HCT116 (cell line): ENCODE results near the gene ABTB1. TPM values are rescaled to one million over a fixed set of nuclear protein-coding genes. Genes with fewer than 3 reads are reported as not detected.

Experiments used
- ATAC-seq: fragments of 200-7000 bp; cut with Tn5 transposase; 2 replicates; pipeline ENCODE4 v1.9.1; 2020; ENCODE audit warnings: mild to moderate bottlenecking, moderate library complexity
- BruUV-seq: library from RNA; stranded (reverse); fragments of 400-500 nt; replicated peaks from 2 replicates; lab custom pipeline; 2021; lab: Mats Ljungman, UMichigan
- CTCF ChIA-PET: fragments of 300-600 bp; sonication (Branson Sonifier 250); formaldehyde crosslinking; loops from one replicate; lab custom pipeline; 2021; ENCODE audit warnings: antibody characterized with exemption; lab: Charles Lee
- POLR2A ChIA-PET: fragments of 300-600, 350-600 bp; sonication (Branson Sonifier 250); formaldehyde crosslinking; loops from one replicate; lab custom pipeline; 2021; ENCODE audit warnings: antibody characterized with exemption; lab: Charles Lee
- RAD21 ChIA-PET, 2 experiments: fragments of 300-600 bp; sonication (Branson Sonifier 250); formaldehyde crosslinking; loops; one replicate each; lab custom pipeline; 2023; ENCODE audit warnings: low total read pairs in 2 of 2; ENCODE audit not compliant: uncharacterized antibody in 2 of 2, unreplicated experiment in 2 of 2, low non-redundant PET in 1 of 2; lab: Charles Lee
- DNase-seq: peaks from one replicate; pipeline ENCODE4 v3.0.0-alpha.2; 2010; ENCODE audit warnings: low read depth, low spot score
- H2AFZ ChIP-seq: fragments of 200-600 bp; shearing (Covaris generic), sonication (generic); 2 replicates; pipeline ENCODE4 v1.6.1; 2017; ENCODE audit warnings: low read depth, mixed run types, mixed read lengths, antibody characterized with exemption, low read length; ENCODE audit not compliant: poor library complexity, severe bottlenecking
- H3K27ac ChIP-seq: 2 replicates; pipeline ENCODE4 v1.5.1; 2012; ENCODE audit warnings: low read depth, low read length
- H3K27me3 ChIP-seq: fragments of 200-600 bp; sonication (generic); 2 replicates; pipeline ENCODE4 v1.6.1; 2016; ENCODE audit warnings: mixed run types, low read length, mixed read lengths; ENCODE audit not compliant: insufficient read depth
- H3K36me3 ChIP-seq, 2 experiments: fragments of 200-500 bp in 1 of 2; fragments of 200-600 bp in 1 of 2; sonication (Bioruptor generic) in 1 of 2; sonication (generic) in 1 of 2; 2 replicates each; pipeline versions ENCODE4 v1.5.1 to v1.6.1; 2014 to 2016; ENCODE audit warnings: low read length in 2 of 2, inconsistent platforms in 1 of 2, mixed read lengths in 1 of 2, mixed run types in 1 of 2; ENCODE audit not compliant: insufficient read depth in 2 of 2, control insufficient read depth in 1 of 2
- H3K4me1 ChIP-seq, 2 experiments: fragments of 200-600 bp in 1 of 2; sonication (generic) in 1 of 2; 2 replicates each; pipeline versions ENCODE4 v1.5.1 to v1.6.1; 2012 to 2017; ENCODE audit warnings: low read length in 2 of 2, inconsistent platforms in 1 of 2, mild to moderate bottlenecking in 1 of 2, mixed read lengths in 1 of 2, mixed run types in 1 of 2, moderate library complexity in 1 of 2; ENCODE audit not compliant: insufficient read depth in 2 of 2, control insufficient read depth in 1 of 2
- H3K4me2 ChIP-seq: fragments of 200-600 bp; sonication (generic); 2 replicates; pipeline ENCODE4 v1.6.1; 2017; ENCODE audit warnings: mixed run types, low read length, mixed read lengths
- H3K4me3 ChIP-seq, 2 experiments: fragments of 200-600 bp in 1 of 2; sonication (generic) in 1 of 2; replicated peaks in 1 of 2; 2 replicates each; pipeline ENCODE4 v1.5.1; 2011 to 2016; ENCODE audit warnings: low read length in 2 of 2, control low read depth in 1 of 2, low read depth in 1 of 2, mild to moderate bottlenecking in 1 of 2, mixed read lengths in 1 of 2, mixed run types in 1 of 2
- H3K79me2 ChIP-seq: fragments of 200-600 bp; sonication (generic); 2 replicates; pipeline ENCODE4 v1.6.1; 2017; ENCODE audit warnings: mild to moderate bottlenecking, mixed run types, low read length, moderate library complexity, mixed read lengths; ENCODE audit not compliant: insufficient read depth
- H3K9ac ChIP-seq: fragments of 200-600 bp; sonication (generic); 2 replicates; pipeline ENCODE4 v1.6.1; 2016; ENCODE audit warnings: low read length, mixed read lengths
- H3K9me2 ChIP-seq: fragments of 200-600 bp; sonication (generic), shearing (Covaris generic); 2 replicates; pipeline ENCODE4 v1.6.1; 2017; ENCODE audit warnings: mixed run types, mild to moderate bottlenecking, moderate library complexity; ENCODE audit not compliant: insufficient read depth
- H3K9me3 ChIP-seq, 2 experiments: fragments of 200-500 bp in 1 of 2; fragments of 200-600 bp in 1 of 2; sonication (Bioruptor generic) in 1 of 2; sonication (generic) in 1 of 2; 2 replicates each; pipeline ENCODE4 v1.6.1; 2014 to 2017; ENCODE audit warnings: low read length in 2 of 2, mixed read lengths in 2 of 2, inconsistent platforms in 1 of 2, low read depth in 1 of 2, mild to moderate bottlenecking in 1 of 2, mixed run types in 1 of 2, moderate library complexity in 1 of 2; ENCODE audit not compliant: control insufficient read depth in 1 of 2, insufficient read depth in 1 of 2
- H4K20me1 ChIP-seq: fragments of 200-600 bp; sonication (generic), shearing (Covaris generic); 2 replicates; pipeline ENCODE4 v1.6.1; 2017; ENCODE audit warnings: mixed run types, mild to moderate bottlenecking, moderate library complexity; ENCODE audit not compliant: insufficient read depth
- CBX3 ChIP-seq: IDR thresholded peaks from 2 replicates; pipeline ENCODE4 v1.6.1; 2012; ENCODE audit warnings: low read depth
- CEBPB ChIP-seq: IDR thresholded peaks from 2 replicates; pipeline ENCODE4 v1.6.1; 2012; ENCODE audit warnings: low read depth
- EGR1 ChIP-seq: IDR thresholded peaks from 2 replicates; pipeline ENCODE4 v1.6.1; 2012; ENCODE audit warnings: low read depth
- JUND ChIP-seq: IDR thresholded peaks from 2 replicates; pipeline ENCODE4 v1.6.1; 2012
- POLR2A ChIP-seq: IDR thresholded peaks from 2 replicates; pipeline ENCODE4 v1.7.0; 2011; ENCODE audit warnings: borderline replicate concordance; ENCODE audit not compliant: insufficient read depth, insufficient read length; ENCODE audit errors: extremely low read depth
- RAD21 ChIP-seq: IDR thresholded peaks from 2 replicates; pipeline ENCODE4 v1.6.1; 2012; ENCODE audit warnings: low read depth, mild to moderate bottlenecking
- SP1 ChIP-seq: IDR thresholded peaks from 2 replicates; pipeline ENCODE4 v1.6.1; 2012; ENCODE audit warnings: low read depth
- SRF ChIP-seq: IDR thresholded peaks from 2 replicates; pipeline ENCODE4 v1.6.1; 2012; ENCODE audit warnings: low read depth
- TCF7L2 ChIP-seq: IDR thresholded peaks from 2 replicates; pipeline ENCODE4 v1.7.0; 2011; ENCODE audit warnings: borderline replicate concordance, inconsistent platforms; ENCODE audit not compliant: insufficient read depth, insufficient read length; ENCODE audit errors: extremely low read depth
- YY1 ChIP-seq: IDR thresholded peaks from 2 replicates; pipeline ENCODE4 v1.6.1; 2011; ENCODE audit warnings: low read length, low read depth, moderate library complexity, mild to moderate bottlenecking; ENCODE audit not compliant: insufficient replicate concordance; ENCODE audit errors: extremely low read depth
- ZBTB33 ChIP-seq: IDR thresholded peaks from 2 replicates; pipeline ENCODE4 v1.6.1; 2011; ENCODE audit warnings: mild to moderate bottlenecking, low read length, moderate library complexity; ENCODE audit not compliant: insufficient replicate concordance; ENCODE audit errors: extremely low read depth
- ZNF274 ChIP-seq: fragments of 200-500 bp; sonication (Bioruptor generic); IDR thresholded peaks from 2 replicates; pipeline ENCODE4 v1.6.1; 2014; ENCODE audit warnings: mild to moderate bottlenecking, low read depth, low read length, inconsistent platforms
- intact Hi-C: fragments of 100-400 bp; cut with micrococcal nuclease; formaldehyde crosslinking; loops from 2 replicates; pipeline ENCODE4 v1.10.0; 2022
- total RNA-seq: library from RNA; stranded (reverse); gene quantifications from one replicate; pipeline ENCODE4 v1.2.1, GENCODE V29; 2021; ENCODE audit not compliant: unreplicated experiment
- TF ChIP-seq, protein P1 (sequence below): IDR thresholded peaks from 2 replicates; pipeline ENCODE4 v1.6.1; 2012; ENCODE audit warnings: low read depth
- TF ChIP-seq, protein P2 (sequence below): IDR thresholded peaks from 2 replicates; pipeline ENCODE4 v1.6.1; 2012
- TF ChIP-seq, protein P3 (sequence below), 3 experiments: fragments of 200-600 bp in 1 of 3; sonication (generic) in 1 of 3; IDR thresholded peaks in 2 of 3; conservative IDR thresholded peaks in 1 of 3; 2 replicates each; pipeline ENCODE4 v1.5.1; 2012 to 2017; ENCODE audit warnings: low read depth in 2 of 3, low read length in 2 of 3, antibody characterized with exemption in 1 of 3, borderline replicate concordance in 1 of 3, control low read depth in 1 of 3, mild to moderate bottlenecking in 1 of 3, mixed read lengths in 1 of 3, mixed run types in 1 of 3, moderate library complexity in 1 of 3; ENCODE audit not compliant: insufficient read depth in 1 of 3

The ABTB1 gene
- total RNA-seq, 1 experiment from 2014 or later = 19.4 TPM

DNA sequence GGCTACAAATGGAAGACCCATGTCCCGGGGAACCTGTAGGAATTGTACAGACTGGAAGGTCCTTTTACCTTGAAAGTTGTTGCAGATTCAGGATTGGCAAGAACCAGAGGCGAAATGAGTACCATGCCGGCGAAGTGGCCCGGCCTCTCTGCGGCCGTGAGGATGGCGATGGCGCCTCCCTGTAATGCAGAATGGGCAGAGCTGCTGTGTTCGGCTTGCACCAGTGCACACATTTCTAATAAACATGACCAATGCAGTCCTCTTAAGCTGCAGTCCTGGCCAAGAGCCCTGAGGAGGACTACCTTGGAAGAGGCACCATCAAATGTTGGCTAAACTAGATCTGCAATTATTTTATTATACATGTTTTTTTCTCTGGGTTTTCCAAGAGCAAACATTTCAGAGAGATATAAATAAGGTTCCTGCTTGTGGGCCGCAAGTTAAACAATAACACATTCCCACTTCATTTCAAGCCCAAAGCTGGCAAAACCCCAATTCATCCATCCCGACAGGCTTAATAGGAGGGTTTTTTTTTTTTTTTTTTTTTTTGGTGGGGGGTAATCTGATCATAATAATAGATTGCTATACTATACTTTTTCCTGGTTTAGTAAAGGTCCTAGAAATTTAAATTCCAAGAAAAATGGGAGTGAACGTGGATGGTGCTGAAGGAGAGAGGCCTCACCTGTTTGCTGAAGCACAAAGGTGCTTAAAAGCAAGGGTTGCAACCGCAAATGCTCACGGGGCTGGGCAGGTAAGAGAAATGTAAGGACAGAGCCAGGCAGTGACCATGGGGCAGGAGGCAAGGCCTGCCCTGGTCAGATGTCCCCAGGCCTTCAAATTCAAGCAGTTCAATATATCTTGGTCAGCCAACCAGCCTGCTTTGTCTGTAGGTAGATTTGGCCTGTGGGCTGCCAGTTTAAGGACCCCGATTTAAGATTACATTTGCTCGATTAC, 48.5 kb downstream of the ABTB1 start:
- no peak overlapping the region for H3K27ac ChIP-seq
- H3K27me3 ChIP-seq = no peaks in the 10 kb centered on the region
- no TSS peak for BruUV-seq
- H3K9me2 ChIP-seq = no peaks in the 10 kb centered on the region
- no peak overlapping the region for H2AFZ ChIP-seq
- H3K79me2 ChIP-seq = no peaks in the 10 kb centered on the region
- RAD21 ChIA-PET = no interaction called here
- H3K4me3 ChIP-seq = no peak overlapping the region
- TF ChIP-seq SP1 (no peak), ZBTB33 (no peak), YY1 (no peak), POLR2A (no peak), TCF7L2 (no peak), JUND (no peak), RAD21 (no peak), SRF (no peak), ZNF274 (no peak), EGR1 (no peak), CEBPB (no peak), CBX3 (no peak)
- TF ChIP-seq, protein P1, sequence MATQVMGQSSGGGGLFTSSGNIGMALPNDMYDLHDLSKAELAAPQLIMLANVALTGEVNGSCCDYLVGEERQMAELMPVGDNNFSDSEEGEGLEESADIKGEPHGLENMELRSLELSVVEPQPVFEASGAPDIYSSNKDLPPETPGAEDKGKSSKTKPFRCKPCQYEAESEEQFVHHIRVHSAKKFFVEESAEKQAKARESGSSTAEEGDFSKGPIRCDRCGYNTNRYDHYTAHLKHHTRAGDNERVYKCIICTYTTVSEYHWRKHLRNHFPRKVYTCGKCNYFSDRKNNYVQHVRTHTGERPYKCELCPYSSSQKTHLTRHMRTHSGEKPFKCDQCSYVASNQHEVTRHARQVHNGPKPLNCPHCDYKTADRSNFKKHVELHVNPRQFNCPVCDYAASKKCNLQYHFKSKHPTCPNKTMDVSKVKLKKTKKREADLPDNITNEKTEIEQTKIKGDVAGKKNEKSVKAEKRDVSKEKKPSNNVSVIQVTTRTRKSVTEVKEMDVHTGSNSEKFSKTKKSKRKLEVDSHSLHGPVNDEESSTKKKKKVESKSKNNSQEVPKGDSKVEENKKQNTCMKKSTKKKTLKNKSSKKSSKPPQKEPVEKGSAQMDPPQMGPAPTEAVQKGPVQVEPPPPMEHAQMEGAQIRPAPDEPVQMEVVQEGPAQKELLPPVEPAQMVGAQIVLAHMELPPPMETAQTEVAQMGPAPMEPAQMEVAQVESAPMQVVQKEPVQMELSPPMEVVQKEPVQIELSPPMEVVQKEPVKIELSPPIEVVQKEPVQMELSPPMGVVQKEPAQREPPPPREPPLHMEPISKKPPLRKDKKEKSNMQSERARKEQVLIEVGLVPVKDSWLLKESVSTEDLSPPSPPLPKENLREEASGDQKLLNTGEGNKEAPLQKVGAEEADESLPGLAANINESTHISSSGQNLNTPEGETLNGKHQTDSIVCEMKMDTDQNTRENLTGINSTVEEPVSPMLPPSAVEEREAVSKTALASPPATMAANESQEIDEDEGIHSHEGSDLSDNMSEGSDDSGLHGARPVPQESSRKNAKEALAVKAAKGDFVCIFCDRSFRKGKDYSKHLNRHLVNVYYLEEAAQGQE = no peak
- TF ChIP-seq, protein P2, sequence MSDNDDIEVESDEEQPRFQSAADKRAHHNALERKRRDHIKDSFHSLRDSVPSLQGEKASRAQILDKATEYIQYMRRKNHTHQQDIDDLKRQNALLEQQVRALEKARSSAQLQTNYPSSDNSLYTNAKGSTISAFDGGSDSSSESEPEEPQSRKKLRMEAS = no peak
- TF ChIP-seq, protein P3, sequence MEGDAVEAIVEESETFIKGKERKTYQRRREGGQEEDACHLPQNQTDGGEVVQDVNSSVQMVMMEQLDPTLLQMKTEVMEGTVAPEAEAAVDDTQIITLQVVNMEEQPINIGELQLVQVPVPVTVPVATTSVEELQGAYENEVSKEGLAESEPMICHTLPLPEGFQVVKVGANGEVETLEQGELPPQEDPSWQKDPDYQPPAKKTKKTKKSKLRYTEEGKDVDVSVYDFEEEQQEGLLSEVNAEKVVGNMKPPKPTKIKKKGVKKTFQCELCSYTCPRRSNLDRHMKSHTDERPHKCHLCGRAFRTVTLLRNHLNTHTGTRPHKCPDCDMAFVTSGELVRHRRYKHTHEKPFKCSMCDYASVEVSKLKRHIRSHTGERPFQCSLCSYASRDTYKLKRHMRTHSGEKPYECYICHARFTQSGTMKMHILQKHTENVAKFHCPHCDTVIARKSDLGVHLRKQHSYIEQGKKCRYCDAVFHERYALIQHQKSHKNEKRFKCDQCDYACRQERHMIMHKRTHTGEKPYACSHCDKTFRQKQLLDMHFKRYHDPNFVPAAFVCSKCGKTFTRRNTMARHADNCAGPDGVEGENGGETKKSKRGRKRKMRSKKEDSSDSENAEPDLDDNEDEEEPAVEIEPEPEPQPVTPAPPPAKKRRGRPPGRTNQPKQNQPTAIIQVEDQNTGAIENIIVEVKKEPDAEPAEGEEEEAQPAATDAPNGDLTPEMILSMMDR (IDR thresholded peaks at IDR 0.05 in 2 of 3, conservative IDR thresholded peaks at IDR 0.05 in 1 of 3; ENCODE audit: borderline replicate concordance in 1 of 3, insufficient read depth in 1 of 3, low read depth in 2 of 3, low read length in 2 of 3) = no peak
- H3K36me3 ChIP-seq = no peaks in the 10 kb centered on the region
- DNase-seq (no peak), ATAC-seq (no peak)
- CTCF ChIA-PET = no interaction called here
- no peak overlapping the region for H3K9ac ChIP-seq
- intact Hi-C loops = no loop called here
- H3K9me3 ChIP-seq = no peaks in the 10 kb centered on the region
- H4K20me1 ChIP-seq = no peaks in the 10 kb centered on the region
- no peak overlapping the region for H3K4me2 ChIP-seq
- H3K4me1 ChIP-seq = no peaks in the 10 kb centered on the region
- POLR2A ChIA-PET = no interaction called here
